GM12801 (cell line): ENCODE measurements around the gene SEMA3B.

Source experiments
- TF ChIP-seq, protein P1 (sequence below): IDR thresholded peaks from one replicate; pipeline ENCODE4 v1.5.1; 2011; ENCODE audit warnings: control low read depth; ENCODE audit not compliant: insufficient read length; ENCODE audit errors: extremely low read depth

The SEMA3B gene

DNA sequence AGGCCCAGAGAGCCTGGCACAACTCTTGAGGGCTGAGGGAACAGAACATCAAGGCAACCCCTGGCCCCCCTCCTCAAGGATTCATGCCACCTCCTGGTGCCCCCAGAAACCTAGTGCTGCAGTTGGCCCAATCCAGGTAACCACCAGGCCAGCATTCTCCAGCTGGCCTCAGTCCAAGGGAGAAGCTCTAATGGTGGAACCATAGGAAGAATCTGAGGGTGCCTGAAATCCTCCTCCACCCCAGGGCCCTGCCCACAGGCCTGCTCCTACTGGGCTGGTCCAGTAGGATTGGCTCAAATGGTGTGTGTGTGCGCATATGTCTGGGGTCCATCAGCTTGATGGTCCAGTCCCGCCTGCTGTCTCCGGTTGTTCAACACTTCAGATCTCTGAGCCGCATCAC lies 45.9 kb downstream of the SEMA3B start:
- TF ChIP-seq, protein P1, sequence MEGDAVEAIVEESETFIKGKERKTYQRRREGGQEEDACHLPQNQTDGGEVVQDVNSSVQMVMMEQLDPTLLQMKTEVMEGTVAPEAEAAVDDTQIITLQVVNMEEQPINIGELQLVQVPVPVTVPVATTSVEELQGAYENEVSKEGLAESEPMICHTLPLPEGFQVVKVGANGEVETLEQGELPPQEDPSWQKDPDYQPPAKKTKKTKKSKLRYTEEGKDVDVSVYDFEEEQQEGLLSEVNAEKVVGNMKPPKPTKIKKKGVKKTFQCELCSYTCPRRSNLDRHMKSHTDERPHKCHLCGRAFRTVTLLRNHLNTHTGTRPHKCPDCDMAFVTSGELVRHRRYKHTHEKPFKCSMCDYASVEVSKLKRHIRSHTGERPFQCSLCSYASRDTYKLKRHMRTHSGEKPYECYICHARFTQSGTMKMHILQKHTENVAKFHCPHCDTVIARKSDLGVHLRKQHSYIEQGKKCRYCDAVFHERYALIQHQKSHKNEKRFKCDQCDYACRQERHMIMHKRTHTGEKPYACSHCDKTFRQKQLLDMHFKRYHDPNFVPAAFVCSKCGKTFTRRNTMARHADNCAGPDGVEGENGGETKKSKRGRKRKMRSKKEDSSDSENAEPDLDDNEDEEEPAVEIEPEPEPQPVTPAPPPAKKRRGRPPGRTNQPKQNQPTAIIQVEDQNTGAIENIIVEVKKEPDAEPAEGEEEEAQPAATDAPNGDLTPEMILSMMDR = no peak

DNA sequence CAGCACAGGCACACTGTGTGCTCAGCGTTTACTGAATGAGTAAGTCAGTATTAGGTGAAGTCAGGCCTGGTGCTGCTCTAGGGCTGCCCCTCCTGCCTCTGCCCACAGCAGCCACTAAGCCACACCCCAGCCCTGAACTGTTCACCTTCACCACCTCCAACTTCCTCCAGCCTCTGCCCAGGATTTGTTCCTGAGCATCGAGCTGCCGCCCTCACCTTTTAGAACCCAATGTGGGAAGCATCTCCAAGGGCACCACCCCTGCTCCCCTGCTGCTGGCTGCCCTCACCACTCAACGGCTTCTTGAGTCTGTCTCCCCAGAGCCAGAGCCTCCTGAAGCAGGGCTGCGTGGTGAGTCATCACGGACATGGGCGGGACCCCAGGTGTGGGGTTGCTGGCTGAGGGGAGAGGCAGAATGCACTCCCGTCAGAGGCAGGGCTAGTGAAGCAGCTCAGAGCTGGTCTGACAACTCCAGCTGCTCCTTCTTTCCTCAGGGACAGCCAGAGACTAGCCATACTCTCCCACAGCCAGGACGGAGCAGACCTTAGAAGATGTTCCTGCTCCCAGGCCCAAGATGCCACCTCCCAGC lies 47.8 kb downstream of the SEMA3B start:
- TF ChIP-seq, protein P1 = no peak

DNA sequence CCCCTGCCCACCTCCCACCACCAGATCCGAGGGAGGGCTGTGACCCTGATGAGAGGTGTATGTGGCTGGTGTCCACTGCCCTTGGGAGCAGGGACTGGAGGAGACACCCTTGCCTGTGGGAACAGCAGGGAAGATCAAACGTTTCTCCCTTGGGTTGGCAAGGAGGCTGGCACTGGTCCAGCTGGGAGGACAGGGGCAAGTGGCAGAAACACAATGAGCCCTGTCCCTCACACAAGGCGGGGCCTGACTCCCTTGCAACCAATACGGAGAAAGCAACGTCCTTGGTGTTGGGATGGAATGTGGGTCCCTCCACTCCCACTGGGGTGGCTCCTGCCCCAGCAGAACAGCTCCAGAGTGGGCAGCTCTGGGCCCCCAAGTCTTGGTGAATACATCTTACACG lies 48.4 kb downstream of the SEMA3B start:
- TF ChIP-seq, protein P1 = no peak

DNA sequence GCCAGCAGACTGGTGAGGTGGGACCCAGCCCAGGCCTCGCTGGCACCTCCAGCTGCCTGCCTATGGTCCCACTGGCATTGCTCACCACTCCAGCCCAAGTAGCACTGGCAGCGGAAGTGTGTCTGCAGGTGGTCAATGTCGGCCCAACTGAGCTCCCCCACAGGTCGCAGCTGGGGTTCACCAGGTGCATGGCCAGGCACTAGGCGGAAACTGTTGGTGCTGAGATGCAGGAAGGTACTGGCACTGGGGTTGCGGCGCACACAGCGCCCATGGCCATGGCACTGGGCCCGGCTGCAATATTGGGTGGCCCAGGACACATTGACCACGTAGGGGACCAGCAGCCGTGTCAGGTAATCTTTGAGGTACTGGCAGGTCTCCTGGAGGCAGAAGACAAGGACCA lies 49.2 kb downstream of the SEMA3B start:
- TF ChIP-seq, protein P1 = no peak

DNA sequence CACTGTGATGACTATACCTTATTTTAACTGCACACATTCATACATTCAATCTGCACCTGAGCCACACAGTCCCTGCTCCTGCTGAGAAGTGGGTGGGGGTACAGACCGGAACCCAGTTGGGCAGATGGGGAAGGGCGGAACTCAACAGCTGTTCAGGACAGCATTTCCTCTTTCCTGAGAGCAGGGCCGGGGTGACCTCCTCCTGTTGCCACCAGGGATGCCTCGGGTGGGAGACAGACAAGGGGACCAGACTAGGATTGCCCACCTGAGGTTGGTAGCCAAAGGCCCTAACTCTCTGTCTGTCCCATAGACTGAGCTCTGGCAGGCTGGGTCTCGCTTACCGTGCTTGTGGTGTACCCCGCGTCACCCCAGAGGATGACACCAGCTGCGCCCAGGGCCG lies 49.7 kb downstream of the SEMA3B start:
- TF ChIP-seq, protein P1 = no peak

DNA sequence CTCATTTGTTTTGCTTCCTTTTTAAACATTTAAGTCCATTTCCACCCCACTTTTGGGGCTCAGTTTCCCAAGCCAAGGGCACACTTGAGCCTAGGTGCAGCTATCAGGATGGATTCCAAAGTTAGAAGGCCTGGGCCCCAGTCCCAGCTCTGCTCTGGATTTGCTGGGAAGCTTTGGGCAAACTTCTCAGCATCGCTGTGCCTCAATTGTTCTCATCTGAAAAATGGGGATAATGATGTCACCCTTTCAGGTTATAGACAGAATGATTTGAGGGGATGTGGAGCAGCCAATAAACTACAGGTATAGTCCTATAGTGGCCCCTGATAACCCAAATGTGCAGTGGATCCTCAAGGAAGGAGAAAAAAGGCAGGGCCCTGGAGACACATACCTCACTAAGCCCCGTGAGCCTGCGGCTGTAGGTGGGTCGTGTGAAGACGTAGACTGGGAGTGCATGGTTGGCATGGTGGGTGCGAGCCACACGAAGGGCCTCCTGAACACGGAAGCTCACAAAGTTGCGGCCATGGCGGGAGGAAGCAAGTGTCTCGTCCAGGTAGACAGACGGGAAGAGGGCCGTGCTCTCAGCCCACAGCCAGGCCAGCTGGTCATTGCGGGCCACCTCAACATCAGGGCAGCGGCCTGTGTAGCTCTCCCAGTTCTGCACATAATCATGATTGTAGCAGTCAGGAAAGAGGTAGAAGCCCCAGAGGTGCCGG lies 50.4 kb downstream of the SEMA3B start:
- TF ChIP-seq, protein P1 = no peak

DNA sequence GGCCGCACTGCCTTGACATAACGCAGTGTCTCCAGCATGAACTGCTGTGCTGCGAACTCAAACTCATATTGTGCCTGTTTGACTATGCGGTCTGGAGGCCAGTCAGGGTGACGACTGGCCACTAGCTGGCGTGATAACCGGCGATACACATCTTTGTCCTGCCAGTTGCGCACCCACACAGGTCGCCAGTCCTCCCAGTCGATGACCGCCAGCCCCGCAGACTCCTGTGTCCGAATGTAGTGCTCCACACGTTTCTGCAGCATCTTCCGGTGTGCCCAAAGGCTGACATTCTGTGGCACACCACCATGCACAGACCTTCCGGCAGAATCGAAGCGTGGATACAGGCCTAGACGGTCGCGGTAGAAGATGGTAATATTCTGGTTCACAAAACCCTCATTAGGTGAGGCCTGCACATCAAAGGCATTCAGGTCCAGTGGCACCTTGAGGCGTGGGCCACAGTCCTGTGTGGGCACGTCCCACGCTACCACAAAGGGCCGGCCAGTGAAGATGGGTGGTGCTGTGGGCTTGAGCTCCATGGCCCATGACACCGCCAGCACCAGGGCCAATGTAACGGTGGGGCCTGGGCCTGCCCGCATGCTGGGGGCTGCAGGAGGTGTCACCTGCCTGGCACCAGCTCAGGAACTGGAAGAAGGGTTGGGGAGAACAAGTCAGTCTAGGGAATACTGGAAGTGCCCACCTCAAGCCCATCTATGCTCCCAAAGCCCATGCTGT lies 51.1 kb downstream of the SEMA3B start:
- TF ChIP-seq, protein P1 = no peak
